Activated CD4-positive, alpha-beta T cell treated with anti-CD3 and anti-CD28 coated beads, Interleukin-2, amount 50 U/mL, for 4 hours (primary cell): ENCODE measurements around the gene ACOD1.
"Not testable (repeated sequence)": the region's sequence is repeated elsewhere in the genome, so short reads cannot be mapped to it uniquely, and the experiment has no call there.

Experiments
- DNase-seq, 2 experiments: peaks; one replicate each; pipeline ENCODE4 v3.0.0-alpha.2; 2020

ACOD1 gene

DNA sequence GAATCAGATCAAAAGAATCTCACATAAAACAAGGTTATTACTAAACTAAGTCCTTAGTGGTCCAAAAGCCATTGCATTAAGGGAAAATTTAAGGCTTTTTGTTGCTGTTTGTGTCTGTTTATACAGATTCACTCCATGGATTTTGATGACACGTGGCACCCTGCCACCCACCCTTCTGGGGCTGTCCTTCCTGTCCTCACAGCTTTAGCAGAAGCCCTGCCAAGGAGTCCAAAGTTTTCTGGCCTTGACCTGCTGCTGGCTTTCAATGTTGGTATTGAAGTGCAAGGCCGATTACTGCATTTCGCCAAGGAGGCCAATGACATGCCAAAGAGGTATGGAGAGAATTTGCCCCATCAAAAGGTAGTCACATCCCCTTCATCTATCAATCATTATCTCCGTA, 6.9 kb downstream of the ACOD1 start:
- DNase-seq = no peak

- DNase-seq = no peak
These were observed 7.3 kb downstream of the ACOD1 start for GRCh38 chr13:76955661-76956060.

DNA sequence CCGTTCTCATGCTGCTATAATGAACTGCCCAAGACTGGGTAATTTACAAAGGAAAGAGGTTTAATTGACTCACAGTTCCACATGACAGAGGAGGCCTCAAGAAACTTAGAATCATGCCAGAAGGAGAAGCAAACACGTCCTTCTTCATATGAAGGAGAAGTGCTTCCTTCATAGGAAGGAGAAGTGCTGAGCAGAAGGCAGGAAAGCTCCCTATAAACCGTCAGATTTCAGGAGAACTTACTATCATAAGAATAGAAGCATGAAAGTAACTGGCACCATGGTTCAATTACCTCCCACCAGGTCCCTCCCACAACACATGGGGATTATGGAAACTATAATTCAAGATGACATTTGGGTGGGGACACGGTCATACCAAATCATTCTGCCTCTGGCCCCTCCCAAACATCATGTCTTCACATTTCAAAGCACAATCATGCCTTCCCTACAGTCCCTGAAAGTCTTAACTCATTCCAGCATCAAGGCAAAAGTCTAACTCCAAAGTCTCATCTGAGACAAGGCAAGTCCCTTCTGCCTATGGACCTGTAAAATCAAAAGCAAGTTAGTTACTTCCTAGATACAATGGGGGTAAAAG, 10.6 kb downstream of the ACOD1 start:
- DNase-seq = no peak

DNA sequence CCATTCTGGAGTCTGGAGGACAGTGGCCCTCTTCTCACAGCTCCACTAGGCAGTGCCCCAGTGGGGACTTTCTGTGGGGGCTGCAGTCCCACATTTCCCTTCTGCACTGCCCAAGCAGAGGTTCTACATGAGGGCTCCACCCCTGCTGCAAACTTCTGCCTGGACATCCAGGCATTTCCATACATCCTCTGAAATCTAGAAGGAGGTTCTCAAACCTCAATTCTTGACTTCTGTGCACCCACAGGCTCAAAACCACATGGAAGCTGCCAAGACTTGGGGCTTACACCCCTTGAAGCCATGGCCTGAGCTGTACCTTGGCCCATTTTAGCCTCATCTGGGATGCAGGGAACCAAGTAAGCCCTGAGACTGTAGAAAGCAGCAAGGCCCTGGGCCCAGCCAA, 11.4 kb downstream of the ACOD1 start:
- not testable (repeated sequence) for DNase-seq

DNA sequence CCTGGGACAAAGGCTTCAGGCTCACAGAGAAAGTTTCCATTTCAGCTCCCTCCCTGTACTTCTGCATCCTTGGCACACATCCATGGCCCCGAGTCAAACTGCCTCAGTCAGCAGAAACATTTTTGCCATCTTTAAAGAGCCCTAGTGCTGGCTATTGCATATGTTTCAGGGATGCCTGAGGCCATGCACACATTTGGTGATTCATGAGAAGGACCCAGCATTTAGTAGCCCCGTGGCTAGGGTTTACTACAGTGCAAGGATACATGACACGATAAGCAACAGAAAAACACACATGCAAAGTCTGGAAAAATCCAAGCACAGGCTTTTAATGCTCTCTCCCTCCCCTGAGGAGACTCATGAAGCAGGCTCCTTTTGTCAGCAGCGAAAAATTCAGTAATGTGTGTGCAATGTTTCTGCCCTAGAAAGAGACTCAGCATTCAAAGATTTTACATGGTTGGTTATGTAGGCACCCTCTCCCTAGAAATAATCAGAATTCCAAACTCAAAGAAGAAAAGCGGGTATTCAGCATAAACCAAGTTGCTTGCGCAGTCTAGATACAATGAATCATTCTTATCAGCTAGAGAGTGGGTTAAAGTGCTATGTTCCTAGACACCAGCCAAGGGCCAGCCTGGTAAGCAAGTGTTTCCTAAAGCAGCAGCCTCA, 17.6 kb downstream of the ACOD1 start:
- DNase-seq = no peak

DNA sequence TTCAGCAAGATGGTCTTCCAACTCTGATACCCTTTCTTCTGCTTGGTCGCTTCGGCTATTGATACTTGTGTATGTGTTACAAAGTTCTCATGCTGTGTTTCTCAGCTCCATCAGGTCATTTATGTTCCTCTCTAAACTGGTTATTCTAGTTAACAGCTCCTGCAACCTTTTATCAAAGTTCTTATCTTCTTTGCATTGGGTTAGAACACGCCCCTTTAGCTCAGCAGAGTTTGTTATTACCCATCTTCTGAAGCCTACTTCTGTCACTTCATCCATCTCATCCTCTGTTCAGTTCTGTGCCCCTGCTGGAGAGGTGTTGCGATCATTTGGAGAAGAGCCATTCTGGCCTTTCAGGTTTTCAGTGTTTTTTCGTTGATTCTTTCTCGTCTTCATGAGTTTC, 18.7 kb downstream of the ACOD1 start:
- DNase-seq = no peak

DNA sequence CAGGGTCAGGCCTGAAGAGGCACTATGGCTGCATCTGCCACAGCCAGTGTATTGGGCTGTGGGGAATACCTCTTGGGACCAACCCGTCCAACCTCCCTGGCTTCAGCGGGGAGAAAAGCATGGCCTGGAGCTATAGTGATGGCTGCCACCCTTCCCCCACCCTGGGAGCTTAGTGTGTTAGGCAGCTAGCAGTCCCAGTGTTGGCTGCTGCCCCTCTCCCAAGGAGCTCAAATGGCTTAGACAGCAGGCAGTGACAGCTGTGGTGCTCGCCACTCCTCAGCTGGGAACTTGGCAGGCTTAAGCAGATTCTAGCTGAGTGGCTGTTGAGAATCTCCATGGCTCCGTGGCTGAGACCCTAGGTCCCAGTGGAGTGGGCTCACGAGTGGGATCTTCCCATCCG, 19.7 kb downstream of the ACOD1 start:
- DNase-seq = no peak

DNA sequence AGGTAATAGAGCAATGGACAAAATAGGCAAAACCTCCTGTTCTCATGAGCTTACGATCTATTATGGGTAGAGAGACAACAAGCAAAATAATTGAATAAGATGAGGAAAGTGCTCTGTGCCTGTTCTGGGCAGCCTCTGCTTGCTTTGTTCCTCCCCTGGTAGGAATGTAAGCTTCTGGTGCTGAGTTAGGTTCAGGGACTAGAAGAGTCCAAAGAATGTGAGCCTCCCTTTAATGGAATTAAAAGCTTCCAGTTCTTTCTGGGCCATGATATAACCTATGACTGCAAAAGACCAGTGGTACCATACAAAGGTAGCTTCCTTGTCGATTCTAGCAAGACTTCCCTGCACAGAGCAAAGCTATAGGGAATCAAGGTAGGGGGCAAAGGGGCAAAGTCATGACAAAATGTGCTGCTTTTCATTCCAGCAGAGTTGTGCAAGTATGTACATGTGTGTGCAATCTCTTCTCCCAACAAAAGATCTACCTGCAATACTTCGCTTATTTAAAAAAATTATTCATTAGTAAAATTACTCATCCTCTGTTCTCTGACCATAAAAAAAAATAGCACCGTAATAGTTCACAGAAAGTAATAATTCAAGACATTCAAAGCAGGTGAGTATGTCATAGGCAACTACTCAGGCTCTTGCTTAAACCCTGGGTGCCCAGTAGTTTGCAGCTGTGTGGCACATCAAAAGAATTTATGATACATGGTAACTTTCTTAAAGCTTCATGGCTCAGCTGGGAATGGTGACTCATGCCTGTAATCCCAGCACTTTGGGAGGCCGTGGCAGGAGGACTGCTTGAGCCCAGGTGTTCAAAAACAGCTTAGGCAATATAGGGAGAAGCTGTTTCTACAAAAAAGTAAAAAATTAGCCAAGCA, 21.4 kb downstream of the ACOD1 start:
- no peak for DNase-seq

GRCh38 chr13:76971215-76971614, 22.9 kb downstream of the ACOD1 start:
- DNase-seq = no peak

GRCh38 chr13:76971851-76972829, 23.8 kb downstream of the ACOD1 start:
- DNase-seq = no peak

DNA sequence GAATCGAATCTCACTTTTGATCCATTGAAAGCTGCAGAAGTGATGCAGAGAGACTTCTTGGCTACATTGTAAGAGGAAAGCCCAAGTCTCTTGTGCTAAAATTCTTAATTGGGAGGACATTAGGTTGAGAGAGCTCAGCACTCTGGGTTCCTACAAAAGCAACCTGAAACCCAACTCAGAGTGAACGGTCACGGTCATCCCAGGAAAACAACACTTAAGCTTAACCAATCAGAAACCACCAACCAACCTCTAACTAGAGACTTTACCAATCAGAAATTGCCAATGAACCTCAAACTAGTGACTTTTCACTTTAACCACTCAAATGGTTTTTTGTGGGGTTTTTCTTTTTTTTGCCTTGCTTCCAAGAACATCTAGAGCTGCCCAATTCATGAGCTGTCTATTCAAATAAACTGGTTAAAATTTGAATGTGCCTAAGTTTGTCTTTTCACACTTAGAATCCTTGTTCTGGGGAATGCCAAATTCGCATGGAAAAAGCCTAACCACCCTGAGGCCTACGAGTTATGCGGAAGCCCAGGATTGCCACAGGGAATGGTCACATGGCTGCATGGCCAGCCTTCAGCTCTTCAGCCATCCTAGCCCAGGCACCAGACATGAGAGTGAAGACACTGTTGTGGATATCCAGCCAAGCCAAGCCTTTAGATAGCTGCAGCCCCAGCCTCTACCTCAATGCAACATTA, 25.8 kb downstream of the ACOD1 start:
- DNase-seq = no peak

GRCh38 chr13:76974618-76974975, 26.3 kb downstream of the ACOD1 start:
- no peak for DNase-seq

DNA sequence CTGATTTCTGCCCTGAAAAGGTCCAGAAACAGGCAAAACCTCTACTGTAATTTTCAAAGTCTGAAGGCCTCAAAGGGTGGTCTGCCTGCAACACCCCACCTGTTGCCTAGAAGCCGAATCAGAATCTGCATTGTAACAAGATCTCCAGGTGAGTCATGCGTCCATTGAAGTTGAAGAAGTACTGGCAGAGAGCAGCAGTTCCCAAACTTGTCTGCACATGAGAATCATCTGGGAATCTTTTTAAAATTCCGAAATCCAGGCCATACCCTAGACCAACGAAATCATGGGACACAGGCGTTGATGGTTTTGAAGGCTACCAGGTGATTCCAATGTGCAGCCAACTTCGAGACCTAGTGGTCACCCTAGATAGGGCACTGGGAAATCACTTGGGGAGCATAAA, 27.6 kb downstream of the ACOD1 start:
- DNase-seq = no peak

GRCh38 chr13:76976490-76976889, 28.2 kb downstream of the ACOD1 start:
- no peak for DNase-seq

GRCh38 chr13:76976929-76977328, 28.6 kb downstream of the ACOD1 start:
- no peak for DNase-seq

GRCh38 chr13:76980075-76980718, 31.9 kb downstream of the ACOD1 start:
- peak; percentile 80 for DNase-seq

DNA sequence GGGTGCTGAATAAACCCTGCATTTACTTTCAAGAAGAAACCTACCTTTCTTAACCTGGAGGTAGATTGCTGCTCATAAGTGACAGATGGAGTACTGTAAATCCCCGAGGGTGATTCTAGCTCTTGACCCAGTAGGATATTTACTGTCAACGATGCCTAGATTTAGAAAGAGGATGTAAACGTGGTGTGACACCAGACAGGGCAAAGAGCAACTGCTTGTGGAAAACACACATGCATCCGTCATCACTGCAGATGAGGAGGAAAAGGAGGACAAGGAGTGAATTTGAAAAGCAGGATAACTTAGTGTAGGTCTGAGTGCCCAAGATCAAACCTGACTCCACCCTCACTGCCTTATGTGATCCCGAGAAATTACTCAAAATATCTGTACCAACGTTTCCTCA, 33.8 kb downstream of the ACOD1 start:
- DNase-seq = no peak

GRCh38 chr13:76983676-76984075, 35.4 kb downstream of the ACOD1 start:
- no peak for DNase-seq

GRCh38 chr13:76991432-76991795, 43.1 kb downstream of the ACOD1 start:
- DNase-seq = peak; percentile 51 to 58

DNA sequence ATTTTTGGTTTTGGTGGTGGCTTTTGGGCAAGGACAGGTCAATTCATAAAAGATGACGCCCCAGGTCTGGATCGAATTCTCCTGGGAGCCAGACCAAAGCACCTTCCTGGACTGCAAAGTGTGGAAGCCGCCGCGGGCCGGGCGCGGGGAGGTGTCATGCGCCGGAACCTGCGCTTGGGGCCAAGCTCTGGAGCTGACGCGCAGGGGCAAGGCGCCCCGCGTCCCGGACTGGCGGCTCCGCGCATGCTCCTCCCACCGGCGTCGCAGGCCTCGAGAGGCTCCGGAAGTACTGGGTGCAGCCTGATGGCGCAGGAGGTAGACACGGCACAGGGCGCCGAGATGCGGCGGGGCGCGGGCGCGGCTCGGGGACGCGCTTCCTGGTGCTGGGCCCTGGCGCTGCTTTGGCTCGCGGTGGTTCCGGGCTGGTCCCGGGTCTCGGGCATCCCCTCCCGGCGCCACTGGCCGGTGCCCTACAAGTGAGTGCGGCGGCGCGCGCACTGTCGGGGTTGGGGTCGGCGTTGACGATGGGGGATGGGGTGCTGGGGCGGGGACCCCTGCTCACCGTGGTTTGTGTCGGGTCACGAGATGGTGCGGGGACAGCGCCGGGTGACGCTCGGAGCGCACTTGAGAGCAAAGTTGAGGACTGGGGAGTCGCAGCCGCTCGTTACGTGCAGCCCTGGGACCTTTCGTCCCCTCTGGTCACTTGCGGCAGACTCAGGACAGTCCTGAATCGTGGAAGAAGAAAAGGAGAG, 43.7 kb downstream of the ACOD1 start, which contains the start of gene CLN5:
Gene CLN5 (plus strand): TSS at position 286 of the 752 bp plus-strand sequence. CDS start 18 bp downstream, at position 304.
- DNase-seq = peak; percentile 90 to 91

GRCh38 chr13:76992548-76993001, 44.3 kb downstream of the ACOD1 start:
- peak in 1 of 2 experiments; percentile 11 for DNase-seq
